ENCODE results near the gene ARMC6. TPM values are rescaled to one million over a fixed set of nuclear protein-coding genes. Genes with fewer than 3 reads are reported as not detected.
A peak's percentile ranks its signal among the peaks of the same experiment; 100 is the strongest.

The ARMC6 gene
- total and polyA plus RNA-seq, 2 of the 13 experiments (the other 11 are each of a cell fraction or from before 2014, with no cell fraction given), result 16.2 to 36.8 TPM

GRCh38 chr19:19098703-19099632 lies 65.6 kb downstream of the ARMC6 start (continued):
- TF ChIP-seq RFXANK (CRISPR knock-in tag; IDR thresholded peaks at IDR 0.05) (no peak), ZNF343 (CRISPR knock-in tag; IDR thresholded peaks at IDR 0.05) (no peak), RXRB (CRISPR knock-in tag; IDR thresholded peaks at IDR 0.05; ENCODE audit: borderline replicate concordance) (peak; percentile 93), GZF1 (CRISPR knock-in tag; IDR thresholded peaks at IDR 0.05) (no peak), CTCF (CRISPR knock-in tag; IDR thresholded peaks at IDR 0.05) (peak; percentile 57), AHDC1 (CRISPR knock-in tag; IDR thresholded peaks at IDR 0.05; ENCODE audit: borderline replicate concordance) (peak; percentile 58; the same call in 1 of the 2 replicates), YY1 (IDR thresholded peaks at IDR 0.05; ENCODE audit: insufficient read depth, insufficient replicate concordance, low read depth, low read length) (peak; percentile 60), KDM5B (CRISPR knock-in tag; IDR thresholded peaks at IDR 0.05; ENCODE audit: borderline replicate concordance) (peak; percentile 70; the same call in 1 of the 2 replicates), ZBTB44 (CRISPR knock-in tag; IDR thresholded peaks at IDR 0.05) (no peak), ZNF160 (CRISPR knock-in tag; IDR thresholded peaks at IDR 0.05) (0 out of 2 replicates have a peak, but pooled peaks have one; percentile 6), ZNF615 (CRISPR knock-in tag; IDR thresholded peaks at IDR 0.05; ENCODE audit: borderline replicate concordance) (no peak), IKZF1 (IDR thresholded peaks at IDR 0.05) (no peak), RNF219 (CRISPR knock-in tag; IDR thresholded peaks at IDR 0.05) (no peak), LBX2 (CRISPR knock-in tag; IDR thresholded peaks at IDR 0.05; ENCODE audit: borderline replicate concordance) (no peak), IRF1 (CRISPR knock-in tag; IDR thresholded peaks at IDR 0.05; ENCODE audit: low read depth) (no peak)

Data from HepG2 (cell line).